ENCODE data around the gene FBLN2.

- TF ChIP-seq CTCF (conservative IDR thresholded peaks at IDR 0.05; ENCODE audit: low read depth, low read length) (no peak), EZH2 (IDR thresholded peaks at IDR 0.05; ENCODE audit: low read length, unreplicated experiment) (no peak)
Measured at GRCh38 chr3:13659221-13659969, 110.5 kb downstream of the FBLN2 start.

Measured in PC-3 (cell line).